HG03060 (cell line): ENCODE results near the gene MXD1.
"Not testable (repeated sequence)": the region's sequence is repeated elsewhere in the genome, so short reads cannot be mapped to it uniquely, and the experiment has no call there.

Experiments used
- ATAC-seq: cut with Tn5 transposase; IDR thresholded peaks from one replicate; pipeline ENCODE4 v1.9.1; 2021; ENCODE audit warnings: low read depth, moderate number of reproducible peaks; ENCODE audit not compliant: unreplicated experiment

Gene MXD1, protein sequence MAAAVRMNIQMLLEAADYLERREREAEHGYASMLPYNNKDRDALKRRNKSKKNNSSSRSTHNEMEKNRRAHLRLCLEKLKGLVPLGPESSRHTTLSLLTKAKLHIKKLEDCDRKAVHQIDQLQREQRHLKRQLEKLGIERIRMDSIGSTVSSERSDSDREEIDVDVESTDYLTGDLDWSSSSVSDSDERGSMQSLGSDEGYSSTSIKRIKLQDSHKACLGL

DNA sequence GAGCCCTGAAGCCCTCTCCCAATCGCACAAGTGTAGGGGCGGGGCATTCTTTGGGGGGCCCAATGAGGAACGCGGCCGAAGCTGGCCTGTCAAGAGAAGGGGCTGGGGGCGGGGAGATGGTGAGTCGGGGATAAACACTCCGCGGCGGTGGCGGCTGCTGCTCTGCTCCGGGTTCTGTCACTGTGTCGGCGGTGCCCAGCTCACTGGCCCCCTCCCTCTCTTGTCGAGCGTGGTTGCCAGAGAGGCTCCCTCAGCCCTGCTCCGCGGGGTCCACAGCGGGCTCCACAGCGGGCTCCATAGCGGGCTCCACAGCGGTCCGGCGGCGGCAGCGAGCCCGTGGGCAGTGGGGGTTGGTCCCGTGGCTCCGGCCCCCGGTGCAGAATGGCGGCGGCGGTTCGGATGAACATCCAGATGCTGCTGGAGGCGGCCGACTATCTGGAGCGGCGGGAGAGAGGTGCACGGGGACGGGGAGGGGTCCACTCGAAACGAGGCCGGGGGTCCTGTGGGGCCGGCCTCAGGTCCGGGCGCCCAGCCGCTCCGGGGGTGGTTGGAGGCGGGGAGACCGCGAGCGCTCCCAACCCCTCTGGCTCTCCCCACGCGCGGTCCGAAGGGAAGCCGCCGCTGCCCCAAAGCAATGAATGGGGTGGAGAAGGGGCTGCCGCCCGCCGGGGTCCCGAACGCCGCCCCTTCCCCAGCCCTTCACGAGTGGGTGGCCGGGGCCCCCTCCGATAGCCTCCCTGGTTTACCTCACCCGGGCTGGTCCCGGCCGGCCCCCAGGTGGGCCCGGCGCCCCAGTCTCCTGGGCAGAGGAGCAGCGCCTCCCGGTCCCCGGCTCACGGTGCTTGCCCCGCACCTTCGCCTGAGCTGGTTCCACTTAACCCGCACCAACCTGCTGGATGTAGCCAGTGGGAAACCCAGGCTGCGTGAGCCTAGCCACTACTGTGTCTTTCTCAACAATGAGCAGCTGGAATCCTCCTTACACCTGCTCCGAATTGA is at the start of gene MXD1:
Gene MXD1, plus strand, starts transcription at position 160 of the 996 bp plus-strand sequence. Its CDS starts 222 bp downstream, at position 382.
- ATAC-seq, result no peak

GRCh38 chr2:69888451-69888850 is 26.5 kb upstream of the MXD1 start:
- no peak for ATAC-seq

DNA sequence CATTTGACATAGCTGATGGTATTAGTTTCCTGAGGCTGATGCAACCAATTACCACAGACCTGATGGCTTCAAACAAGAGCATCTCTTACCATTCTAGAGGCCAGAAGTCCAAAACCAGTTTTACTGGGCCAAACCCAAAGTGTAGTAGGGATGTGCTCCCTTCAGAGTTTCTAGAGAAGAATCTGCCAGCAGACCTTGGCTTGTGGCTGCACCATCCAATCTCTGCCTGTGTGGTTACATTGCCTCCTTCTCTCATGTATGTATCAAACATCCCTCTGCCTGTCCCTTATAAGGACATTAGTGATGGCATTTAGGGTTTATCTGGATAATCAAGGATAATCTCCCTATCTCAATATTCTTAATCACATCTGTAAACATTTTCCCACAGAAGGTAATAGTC is 25.6 kb upstream of the MXD1 start:
- ATAC-seq, result no peak

- ATAC-seq, result no peak
Measured at GRCh38 chr2:69890881-69891280, 24.0 kb upstream of the MXD1 start.

- not testable (repeated sequence) for ATAC-seq
Measured at GRCh38 chr2:69892838-69893424, 22.0 kb upstream of the MXD1 start.

DNA sequence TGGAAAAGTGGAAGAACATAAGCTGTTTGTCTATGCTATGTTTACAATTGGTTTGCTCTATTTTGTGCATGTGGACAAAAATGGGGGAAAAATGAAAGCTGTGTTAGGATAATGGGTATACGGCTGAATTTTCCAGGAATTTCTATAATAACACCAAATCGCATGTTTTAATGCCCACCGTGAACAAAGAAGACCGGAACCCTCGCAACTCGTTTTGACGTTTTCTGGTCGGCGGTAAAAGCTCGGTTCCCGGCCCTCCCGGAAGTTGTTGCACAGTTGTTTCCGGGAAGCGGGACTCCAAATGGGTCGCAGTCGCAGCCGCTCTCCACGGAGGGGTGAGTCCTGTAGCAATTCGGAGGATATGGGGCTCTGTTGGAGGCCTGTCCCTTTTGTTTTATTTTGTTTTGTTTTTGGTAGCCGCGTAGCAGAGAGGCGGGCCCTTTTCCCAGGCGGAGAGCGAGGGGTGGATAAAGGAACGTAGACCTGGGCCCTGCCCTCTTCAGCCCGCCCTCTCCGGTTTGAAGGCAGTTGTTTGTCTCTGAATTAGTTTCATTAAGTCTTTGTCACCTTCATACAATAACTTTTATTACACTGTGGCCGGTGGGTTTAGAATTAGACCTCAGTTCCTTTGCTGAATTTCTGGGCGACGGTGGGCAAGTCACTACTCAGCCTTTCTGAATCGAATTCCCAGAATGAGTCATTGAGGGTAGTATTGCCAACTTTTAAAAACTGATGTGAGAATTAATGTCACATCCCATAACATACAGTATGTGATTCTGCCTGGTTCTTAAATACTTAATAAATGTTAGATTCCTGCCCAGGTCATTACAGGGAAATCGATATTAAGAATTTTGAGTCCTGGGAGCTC is 21.0 kb upstream of the MXD1 start, which contains the start of gene SNRNP27:
Gene SNRNP27, plus strand, starts transcription at position 273 of the 868 bp plus-strand sequence. Its CDS starts 29 bp downstream, at position 302.
- ATAC-seq, result no peak

- ATAC-seq, result not testable (repeated sequence)
Measured at GRCh38 chr2:69894737-69895136, 20.2 kb upstream of the MXD1 start.

DNA sequence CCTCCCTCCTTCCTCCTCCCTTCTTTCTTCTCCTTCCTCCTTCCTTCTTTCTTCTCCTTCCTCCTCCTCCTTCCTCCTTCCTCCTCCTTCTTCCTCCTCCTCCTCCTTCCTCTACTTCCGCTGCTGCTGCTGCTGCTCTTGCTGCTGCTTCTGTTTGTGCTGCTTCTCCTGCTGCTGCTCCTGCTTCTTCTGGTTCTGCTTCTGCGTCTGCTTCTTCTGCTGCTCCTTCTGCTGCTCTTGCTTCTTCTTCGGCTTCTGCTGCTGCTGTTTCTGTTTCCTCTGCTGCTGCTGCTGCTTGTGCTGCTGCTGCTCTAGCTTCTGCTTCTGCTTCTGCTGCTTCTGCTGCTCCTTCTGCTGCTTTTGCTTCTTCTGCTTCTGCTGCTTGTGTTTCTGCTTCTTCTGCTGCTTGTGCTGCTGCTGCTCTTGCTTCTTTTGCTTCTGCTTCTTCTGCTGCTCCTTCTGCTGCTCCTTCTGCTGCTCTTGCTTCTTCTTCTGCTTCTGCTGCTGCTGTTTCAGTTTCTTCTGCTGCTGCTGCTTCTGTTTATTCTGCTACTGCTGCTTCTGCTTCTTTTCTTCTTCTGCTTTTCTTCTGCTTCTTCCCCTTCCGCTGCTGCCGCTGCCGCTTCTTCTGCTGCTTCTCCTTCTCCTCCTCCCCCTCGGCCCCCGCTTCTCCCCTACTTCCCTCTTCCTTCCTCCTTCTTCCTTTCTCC is 12.5 kb upstream of the MXD1 start:
- ATAC-seq, result no peak

DNA sequence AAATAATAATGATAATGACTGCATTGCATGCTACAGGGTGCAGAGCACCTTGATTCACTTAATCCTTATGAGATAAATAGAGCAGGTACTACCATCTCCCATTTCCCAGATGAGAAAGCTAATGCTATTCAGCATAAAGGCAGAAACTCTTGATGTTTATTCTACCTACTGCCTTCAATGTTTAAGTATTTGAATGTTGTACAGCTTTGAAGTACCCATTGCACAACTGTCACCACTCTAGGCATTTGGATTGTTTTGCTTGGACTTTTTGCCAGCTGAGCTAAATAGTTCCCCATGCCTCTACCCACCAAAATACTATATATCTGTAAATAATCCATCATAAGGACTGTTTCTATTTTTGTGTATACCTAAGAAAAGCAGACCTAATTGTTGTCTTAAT is 7.7 kb upstream of the MXD1 start:
- no peak for ATAC-seq

GRCh38 chr2:69911985-69912563 is 2.8 kb upstream of the MXD1 start:
- ATAC-seq, result no peak

GRCh38 chr2:69914164-69914949 is 552 bp upstream of the MXD1 start:
- ATAC-seq, result peak; percentile 88

- ATAC-seq, result no peak
Measured at GRCh38 chr2:69916106-69916505, 1.2 kb downstream of the MXD1 start.

- no peak for ATAC-seq
Measured at GRCh38 chr2:69917852-69918251, 2.9 kb downstream of the MXD1 start.

DNA sequence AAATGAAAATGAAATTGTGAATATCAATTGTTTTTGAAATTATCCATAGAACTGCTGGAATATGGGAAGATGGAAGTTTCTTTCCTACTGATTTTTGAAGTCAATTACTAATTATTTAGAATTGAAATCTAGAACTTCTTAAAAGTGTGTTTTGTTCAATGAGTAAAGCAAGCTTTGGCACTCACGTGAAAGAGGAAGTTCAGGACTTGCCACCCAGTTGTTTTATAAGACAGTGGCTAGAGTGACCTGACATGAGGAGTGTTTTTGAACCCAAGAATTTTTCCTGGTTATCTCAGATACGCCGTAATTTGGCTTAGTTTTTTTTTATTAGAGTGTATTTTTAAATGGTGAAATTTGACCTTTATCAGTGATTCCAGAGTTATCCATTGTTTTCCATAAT is 3.5 kb downstream of the MXD1 start:
- no peak for ATAC-seq

- ATAC-seq, result no peak
Measured at GRCh38 chr2:69923116-69923515, 8.2 kb downstream of the MXD1 start.

DNA sequence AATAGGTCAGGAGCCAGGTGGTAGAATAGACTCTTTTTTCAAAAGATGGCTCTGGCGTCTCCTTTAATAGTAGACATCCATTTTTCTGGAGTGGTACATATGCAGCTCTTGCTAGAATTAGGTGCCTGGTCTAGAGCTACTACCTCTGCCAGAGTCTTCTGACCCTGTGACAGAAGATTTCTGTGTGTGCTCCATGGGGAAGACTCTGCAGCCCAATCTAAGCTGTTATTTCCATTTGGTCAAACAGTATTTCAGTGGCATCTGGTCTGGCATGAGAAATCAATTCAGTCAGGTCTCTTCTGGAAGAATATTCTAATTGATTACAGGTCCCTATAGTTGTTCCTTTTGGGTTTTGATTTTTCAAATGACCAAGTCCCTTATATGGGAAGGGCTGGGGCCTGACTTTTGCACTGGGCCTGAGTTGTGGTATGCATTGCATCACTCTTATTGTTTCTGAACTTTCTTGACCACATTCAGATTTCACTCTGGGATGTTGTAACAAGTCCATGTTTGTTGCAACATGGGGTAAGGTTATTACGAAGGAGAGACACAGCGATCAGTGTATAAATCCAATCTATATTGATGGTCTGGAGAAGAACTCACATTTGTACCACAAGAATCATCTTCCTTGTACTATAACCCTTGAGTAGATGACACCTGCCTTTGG is 12.1 kb downstream of the MXD1 start:
- ATAC-seq, result no peak

GRCh38 chr2:69931832-69932595 is 17.1 kb downstream of the MXD1 start:
- ATAC-seq, result no peak
